Measurements from ENCODE around the gene DYNC1H1. TPM values are rescaled to one million over a fixed set of nuclear protein-coding genes. Genes with fewer than 3 reads are reported as not detected.

Gene DYNC1H1
- total and polyA plus RNA-seq, 10 donors: 65.9 to 446 (median 351) TPM

- intact Hi-C loops (cut with DNase I; ENCODE audit: low total_unique reads): loop anchor here (10.0 kb wide), 1 partner anchor 219 kb away; the partner anchor contains the start of gene ZNF839
- peak; percentile 23 for DNase-seq
- TF ChIP-seq CTCF (IDR thresholded peaks at IDR 0.05 in 8 of 11, conservative IDR thresholded peaks at IDR 0.05 in 3 of 11): no peak
- TF ChIP-seq POLR2A (IDR thresholded peaks at IDR 0.05): no peak
- TF ChIP-seq POLR2AphosphoS5 (IDR thresholded peaks at IDR 0.05): no peak
- H3K36me3 ChIP-seq: no peaks in the 10 kb centered on the region
- H3K27ac ChIP-seq: no peak overlapping the region
- WGBS, 5 donors: 82 to 90% (median 84%) methylated on average over 6 of the region's 6 CpGs
- H3K4me3 ChIP-seq: no peak overlapping the region
- no peaks in the 10 kb centered on the region for H3K27me3 ChIP-seq (replicated peaks in 1 of 7)
- H3K4me1 ChIP-seq: peaks cover 0 to 8% (median 6%) of the 10 kb centered on the region in 6 donors
- no peaks in the 10 kb centered on the region for H3K9me3 ChIP-seq
Measured at GRCh38 chr14:102095231-102095870, 131.0 kb downstream of the DYNC1H1 start.

- DNase-seq: peak; percentile 42
- Histone ChIP-seq H3K36me3 (no peaks in the 10 kb centered on the region), H3K27me3 (replicated peaks in 1 of 7) (no peaks in the 10 kb centered on the region), H3K9me3 (no peaks in the 10 kb centered on the region), H3K4me1 (peaks cover 0 to 8% (median 6%) of the 10 kb centered on the region in 6 donors), H3K27ac (no peak overlapping the region), H3K4me3 (no peak overlapping the region)
- 68 to 77% (median 71%) methylated on average over 8 of the region's 8 CpGs for WGBS, 5 donors
- TF ChIP-seq POLR2AphosphoS5 (IDR thresholded peaks at IDR 0.05): no peak
- no peak for TF ChIP-seq POLR2A (IDR thresholded peaks at IDR 0.05)
- TF ChIP-seq CTCF (IDR thresholded peaks at IDR 0.05 in 8 of 11, conservative IDR thresholded peaks at IDR 0.05 in 3 of 11): no peak
- intact Hi-C loops (cut with DNase I; ENCODE audit: low total_unique reads): loop anchor here (10.0 kb wide), 1 partner anchor 219 kb away; the partner anchor contains the start of gene ZNF839
Measured at GRCh38 chr14:102095871-102096568, 131.6 kb downstream of the DYNC1H1 start.

GRCh38 chr14:102096569-102097188 lies 132.3 kb downstream of the DYNC1H1 start:
- DNase-seq: peak; percentile 90
- H3K4me3 ChIP-seq: no peak overlapping the region
- no peaks in the 10 kb centered on the region for H3K36me3 ChIP-seq
- 36 to 50% (median 38%) methylated on average over 9 to 12 of the region's 12 CpGs for WGBS, 5 donors
- intact Hi-C loops (cut with DNase I; ENCODE audit: low total_unique reads): loop anchor here (10.0 kb wide), 1 partner anchor 218 kb away; the partner anchor contains the start of gene ZNF839
- TF ChIP-seq CTCF (IDR thresholded peaks at IDR 0.05 in 8 of 11, conservative IDR thresholded peaks at IDR 0.05 in 3 of 11) (peak; percentile 57 to 84 (median 80)), POLR2AphosphoS5 (IDR thresholded peaks at IDR 0.05) (peak in 1 of 3 donors; percentile 32), POLR2A (IDR thresholded peaks at IDR 0.05) (no peak)
- H3K9me3 ChIP-seq: no peaks in the 10 kb centered on the region
- peaks cover 0 to 8% (median 6%) of the 10 kb centered on the region in 6 donors for H3K4me1 ChIP-seq
- no peak overlapping the region for H3K27ac ChIP-seq
- no peaks in the 10 kb centered on the region for H3K27me3 ChIP-seq (replicated peaks in 1 of 7)

Data from spleen (tissue), 11 donors.